Activated naive CD8-positive, alpha-beta T cell treated with anti-CD3 and anti-CD28 coated beads, Interleukin-2, amount 50 U/mL, for 16 hours (primary cell): ENCODE data around the gene PAMR1.

ENCODE experiments used
- DNase-seq: peaks from one replicate; pipeline ENCODE4 v3.0.0-alpha.2; 2020; ENCODE audit warnings: low read depth, low spot score

The PAMR1 gene

DNA sequence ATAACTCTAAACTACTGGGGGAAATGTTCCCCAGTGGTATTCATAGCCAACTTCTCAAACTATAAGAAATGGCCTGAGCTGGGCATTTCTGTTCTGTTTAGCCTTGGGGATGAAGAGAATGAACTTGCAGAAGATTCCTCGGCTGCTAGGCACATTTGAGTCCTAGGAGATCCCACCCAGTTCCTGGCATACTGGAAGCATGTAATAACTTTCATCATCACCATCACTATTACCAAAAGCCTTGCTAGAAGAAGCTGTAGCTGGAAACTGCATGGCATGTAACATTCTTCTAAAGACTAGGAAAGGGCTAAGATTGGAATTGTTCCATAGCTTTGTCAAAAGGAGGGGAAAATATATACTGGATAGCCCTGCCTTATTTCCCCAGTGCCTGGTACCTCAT lies 65.9 kb downstream of the PAMR1 start:
- no peak for DNase-seq

- no peak for DNase-seq
Measured at GRCh38 chr11:35458846-35459245, 66.6 kb downstream of the PAMR1 start.

DNA sequence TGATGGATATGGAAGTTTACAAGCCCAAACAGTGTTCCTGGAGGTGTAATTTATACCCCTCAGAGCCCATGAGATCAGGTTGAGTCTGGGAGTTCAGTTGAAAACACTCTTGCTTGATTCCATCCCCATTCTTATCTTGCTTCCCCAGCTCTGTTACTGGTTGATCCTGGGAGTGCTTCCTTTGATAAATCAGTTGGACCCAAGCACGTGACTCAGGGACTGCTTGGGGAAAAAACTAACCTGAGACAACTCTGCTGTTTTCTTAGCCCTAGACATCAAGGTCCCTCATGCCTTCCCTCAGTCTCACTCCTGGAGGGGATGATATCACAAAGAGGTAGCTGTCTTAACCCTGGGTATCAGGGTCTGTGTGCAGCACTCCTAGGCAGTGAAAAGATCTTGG lies 71.1 kb downstream of the PAMR1 start:
- no peak for DNase-seq

GRCh38 chr11:35436581-35437250 lies 88.7 kb downstream of the PAMR1 start:
- DNase-seq: no peak

DNA sequence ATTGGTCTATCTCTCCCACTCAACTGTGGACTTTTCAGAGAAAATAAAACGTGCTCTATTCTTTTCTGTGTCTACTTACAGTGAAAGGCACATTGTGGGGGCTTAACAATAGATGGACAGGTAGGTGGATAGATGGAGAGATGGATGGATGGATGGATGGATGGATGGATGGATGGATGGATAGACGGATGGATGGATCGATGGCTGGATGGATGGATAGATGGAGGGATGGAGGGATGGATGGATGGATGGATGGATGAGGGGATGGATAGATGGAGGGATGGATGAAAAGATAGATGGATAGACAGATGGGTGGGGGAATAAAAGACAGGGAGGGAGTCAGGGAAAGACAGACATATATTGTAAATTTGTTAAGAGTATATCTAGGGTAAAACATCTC lies 91.8 kb downstream of the PAMR1 start:
- DNase-seq: no peak

DNA sequence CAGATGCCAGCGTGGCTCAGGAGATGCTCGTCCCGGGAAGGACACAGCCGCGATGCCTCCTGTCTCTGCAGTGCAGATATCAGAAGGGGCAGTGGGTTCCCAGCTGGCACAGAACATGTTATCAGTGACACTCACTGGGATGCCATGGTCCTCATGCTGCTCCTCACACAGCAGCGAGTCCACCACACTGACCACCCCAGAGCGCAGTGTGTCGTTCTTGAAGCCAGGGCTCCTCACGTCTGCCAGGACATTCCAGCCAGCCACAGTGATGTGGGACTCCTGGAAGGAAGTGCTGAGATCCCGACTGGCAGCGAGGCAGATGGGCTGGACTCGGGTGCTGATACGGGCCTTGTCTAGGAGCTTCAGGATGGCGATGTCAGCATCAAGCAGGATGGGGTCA lies 93.0 kb downstream of the PAMR1 start:
- no peak for DNase-seq

DNA sequence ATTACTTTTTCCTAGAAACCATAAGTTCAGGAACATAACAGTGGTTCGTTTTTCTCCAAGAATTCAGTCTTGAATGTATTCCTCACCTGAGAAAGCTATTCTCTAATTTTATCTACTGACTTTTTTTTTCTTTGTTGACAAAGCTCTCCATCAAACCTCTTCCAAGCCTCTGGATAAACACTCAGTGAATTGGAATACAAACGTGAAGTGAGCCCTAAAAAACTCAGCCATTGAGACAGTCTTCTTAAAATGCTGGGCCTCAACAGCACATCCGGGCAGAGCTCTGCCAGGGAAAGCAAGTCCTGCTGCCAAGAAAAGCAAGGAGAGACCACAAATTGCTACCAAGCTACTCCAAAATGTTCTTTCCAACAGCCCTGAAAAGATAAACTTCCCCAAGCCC lies 98.3 kb downstream of the PAMR1 start:
- DNase-seq: no peak

DNA sequence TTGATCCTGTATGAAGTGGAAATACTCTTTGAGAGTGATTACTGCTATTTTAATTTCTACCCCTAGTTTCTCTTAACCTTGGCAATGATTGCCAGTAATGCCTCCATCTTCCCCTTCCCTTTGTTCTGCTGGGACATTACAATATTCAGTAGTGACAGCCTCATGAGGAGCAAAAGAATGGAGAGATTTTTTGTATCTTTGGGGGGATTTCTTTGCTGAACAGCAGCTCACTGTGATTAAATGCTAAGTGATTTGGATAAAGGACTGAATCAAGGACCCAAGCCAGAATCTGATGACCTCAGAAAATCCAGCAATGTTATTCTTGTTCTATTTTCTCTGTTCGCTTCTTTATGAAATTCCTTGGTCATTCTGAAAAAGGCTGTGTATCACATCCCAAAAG lies 99.1 kb downstream of the PAMR1 start:
- no peak for DNase-seq

GRCh38 chr11:35425603-35426212 lies 99.7 kb downstream of the PAMR1 start:
- no peak for DNase-seq

DNA sequence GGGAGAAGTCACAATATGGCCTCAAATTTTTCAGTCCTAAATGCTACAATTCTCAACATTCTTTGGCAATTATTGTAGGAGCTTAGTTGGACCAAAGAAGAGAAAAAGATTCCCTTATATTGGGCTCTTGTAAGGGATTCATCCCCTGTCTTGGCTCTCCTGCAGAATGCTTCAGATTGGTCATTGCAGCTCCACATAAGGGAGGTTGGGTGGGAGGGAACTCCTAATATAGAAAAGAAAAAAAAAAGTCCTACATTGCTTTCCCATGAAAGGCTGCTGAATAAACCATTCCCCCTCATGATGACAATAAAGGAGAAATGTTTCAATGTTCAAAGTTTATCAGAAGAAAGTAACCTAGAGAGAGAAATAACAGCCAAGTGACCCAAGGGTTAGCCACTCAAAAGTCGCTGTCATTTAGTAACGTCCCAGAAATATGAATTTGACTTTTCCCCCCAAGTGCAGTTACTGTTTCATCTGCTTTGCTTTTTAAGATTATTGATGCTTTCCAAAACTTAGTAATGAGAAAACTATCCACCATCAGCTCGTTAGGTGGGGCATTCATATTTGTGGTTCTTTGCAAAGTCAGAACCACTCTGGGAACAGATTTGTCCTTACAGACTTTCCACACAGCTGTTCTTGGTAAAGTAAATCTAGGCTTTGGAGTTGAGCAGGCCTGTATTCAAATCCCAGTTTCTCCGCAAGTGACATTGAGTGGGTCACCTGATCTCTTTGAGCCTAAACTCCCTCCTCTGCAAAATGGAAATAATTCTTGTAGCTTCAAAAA lies 101.1 kb downstream of the PAMR1 start:
- DNase-seq: no peak

GRCh38 chr11:35420371-35420770 lies 105.0 kb downstream of the PAMR1 start:
- no peak for DNase-seq

DNA sequence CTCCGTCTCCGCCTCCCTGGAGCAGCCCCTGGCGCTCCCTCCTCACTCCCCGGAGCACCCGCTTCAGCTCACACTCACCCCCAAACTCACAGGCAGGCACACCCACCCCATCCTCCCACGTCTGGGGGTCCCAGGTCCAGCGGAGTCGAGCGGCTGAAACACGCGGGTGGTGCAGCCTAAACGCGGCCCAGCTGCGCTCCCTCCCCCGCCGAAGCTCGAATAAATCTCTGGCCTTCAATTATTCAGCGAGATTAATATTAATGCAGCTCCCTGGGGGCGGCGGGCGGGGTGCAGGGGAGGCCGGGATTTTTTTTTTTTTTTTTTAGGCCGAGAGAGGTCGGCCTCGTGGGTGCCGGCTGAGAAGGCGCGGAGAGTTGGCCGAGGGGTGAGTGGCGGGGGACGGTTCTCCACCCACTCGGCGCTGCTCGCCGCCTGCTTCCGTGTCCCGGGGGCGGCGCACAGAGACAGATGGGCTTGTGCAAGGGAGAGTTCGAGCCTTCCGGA lies 105.5 kb downstream of the PAMR1 start:
- no peak for DNase-seq

- DNase-seq: no peak
Measured at GRCh38 chr11:35419184-35419829, 106.1 kb downstream of the PAMR1 start, which contains the start of gene SLC1A2. Gene SLC1A2, minus strand, starts transcription at chr11:35419558. Its CDS starts 592 bp downstream, at chr11:35418966.

GRCh38 chr11:35418282-35419183 lies 106.9 kb downstream of the PAMR1 start:
- no peak for DNase-seq

- DNase-seq: no peak
Measured at GRCh38 chr11:35415487-35415886, 109.9 kb downstream of the PAMR1 start.

- DNase-seq: no peak
Measured at GRCh38 chr11:35414776-35415175, 110.6 kb downstream of the PAMR1 start.

- DNase-seq: no peak
Measured at GRCh38 chr11:35414311-35414710, 111.1 kb downstream of the PAMR1 start.

DNA sequence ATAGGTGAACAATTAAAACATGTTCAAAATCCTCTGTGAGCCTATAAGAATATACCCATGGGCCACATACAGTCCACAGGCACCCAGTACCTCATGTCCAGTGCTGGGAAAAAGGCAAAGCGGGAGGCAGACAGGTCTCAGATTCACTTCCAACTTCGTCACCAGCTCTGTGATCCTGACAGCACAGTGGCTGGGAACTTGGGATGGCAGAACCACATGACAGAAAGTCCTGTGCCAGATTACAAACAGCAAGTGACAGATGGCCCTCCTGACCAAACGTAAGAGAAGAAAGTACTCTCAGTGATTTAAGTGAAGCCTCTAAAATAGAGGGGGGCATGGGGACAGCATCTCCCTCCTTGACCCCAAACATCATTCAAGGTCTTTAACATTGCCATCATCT lies 111.8 kb downstream of the PAMR1 start:
- no peak for DNase-seq

DNA sequence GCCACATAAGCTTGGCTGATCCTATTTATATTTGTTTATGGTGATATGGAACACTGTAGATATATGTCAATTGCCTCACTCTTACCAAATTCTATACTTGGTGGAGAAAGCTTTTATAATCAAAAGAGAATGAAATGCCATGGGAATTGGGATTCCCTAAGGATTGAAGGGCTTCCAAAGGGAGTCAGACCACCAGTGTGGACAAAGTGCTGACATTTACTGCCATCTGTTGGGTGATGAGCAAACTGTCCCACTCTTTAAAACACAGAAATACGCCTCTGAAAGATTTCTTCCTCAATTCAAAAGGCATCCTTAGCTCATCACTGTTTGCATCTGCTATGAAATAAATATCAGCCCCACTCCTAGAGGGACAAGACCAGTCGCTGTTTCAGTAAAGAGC lies 113.1 kb downstream of the PAMR1 start:
- DNase-seq: no peak

DNA sequence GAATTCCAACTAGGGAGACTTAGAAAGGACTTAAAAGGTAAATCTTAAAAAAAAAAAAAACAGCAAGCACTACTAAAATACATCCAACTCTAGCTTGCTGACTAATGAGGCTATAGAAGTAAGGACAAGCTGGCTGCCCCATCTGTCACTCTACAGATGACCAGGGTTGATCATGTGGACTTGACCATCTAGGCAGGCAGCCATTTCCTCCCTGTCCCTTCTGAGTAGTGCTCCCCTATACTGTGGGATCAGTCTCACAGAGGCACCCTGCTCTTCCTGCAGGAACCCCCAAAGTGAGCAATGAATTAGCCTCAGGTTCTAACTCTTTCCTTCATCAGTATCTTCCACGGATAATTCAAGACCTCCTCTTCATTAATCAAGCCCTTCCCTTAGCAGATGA lies 118.4 kb downstream of the PAMR1 start:
- DNase-seq: no peak

GRCh38 chr11:35404388-35404775 lies 121.0 kb downstream of the PAMR1 start:
- no peak for DNase-seq
